GM21529 (cell line): ENCODE measurements around the gene ZNF597.

Experiments used
- ATAC-seq: cut with Tn5 transposase; IDR thresholded peaks from one replicate; pipeline ENCODE4 v1.9.1; 2021; ENCODE audit not compliant: unreplicated experiment

ZNF597 gene

DNA sequence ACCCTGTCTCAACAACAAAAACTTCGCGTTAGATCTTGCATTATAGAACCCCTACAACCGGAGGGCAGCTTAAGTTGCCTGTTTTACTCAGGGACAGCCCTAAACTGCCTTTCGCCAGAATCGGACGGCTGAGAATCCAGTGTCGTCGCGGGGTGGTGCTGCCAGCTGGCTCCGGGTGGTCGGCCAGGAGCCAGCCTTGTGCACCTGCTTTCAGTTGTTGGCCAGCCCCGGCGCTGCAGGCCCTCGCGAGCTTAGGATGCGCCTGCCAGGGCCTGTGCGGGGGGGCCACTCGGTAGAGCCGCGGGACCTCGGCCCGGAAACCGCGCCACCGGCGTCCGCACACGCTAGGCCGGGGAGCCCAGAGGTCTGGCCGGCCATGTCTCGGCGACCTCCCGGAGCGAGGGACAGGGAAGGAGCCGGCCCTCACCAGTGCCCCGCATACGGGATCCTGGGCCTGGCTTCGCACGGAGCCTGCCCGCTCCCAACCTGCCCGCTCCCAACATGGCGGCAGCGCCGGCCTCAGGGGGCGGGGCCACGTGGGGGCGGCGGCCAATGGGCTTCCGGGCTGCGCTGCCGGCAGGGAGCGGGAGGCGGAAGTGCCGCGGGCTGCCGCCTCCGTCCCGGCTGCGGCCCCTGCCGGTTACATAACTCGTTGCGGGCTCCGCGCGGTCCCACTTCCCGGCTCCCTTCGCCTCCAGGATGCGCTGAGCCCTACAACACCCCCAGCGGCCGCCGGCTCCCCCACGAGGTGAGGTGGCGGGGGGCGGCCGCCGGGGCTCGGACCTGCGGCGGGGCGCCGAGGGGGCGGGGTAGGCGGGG, 14.3 kb upstream of the ZNF597 start:
- ATAC-seq: peak; percentile 80

- no peak for ATAC-seq
Measured at GRCh38 chr16:3454631-3455147, 11.4 kb upstream of the ZNF597 start.

DNA sequence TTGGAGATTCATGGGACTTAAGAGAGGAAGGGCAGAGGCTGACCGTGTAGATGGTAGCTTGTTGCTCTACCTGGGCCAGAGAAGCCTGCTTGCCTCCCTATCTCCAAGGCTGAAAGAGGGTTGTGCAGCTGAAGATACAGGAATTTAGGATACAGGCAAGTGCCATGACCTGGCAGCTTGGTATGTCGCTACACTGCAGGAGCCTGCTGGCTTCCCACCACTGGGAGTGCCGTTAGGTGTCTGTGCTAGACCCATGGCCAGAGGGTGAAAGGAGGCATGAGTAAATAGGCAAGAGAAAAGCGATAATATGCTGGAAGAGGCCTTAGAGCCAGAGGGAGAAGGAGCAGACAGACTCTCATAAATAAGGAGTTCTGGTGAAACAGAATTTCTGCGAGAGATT, 10.8 kb upstream of the ZNF597 start:
- no peak for ATAC-seq

GRCh38 chr16:3444032-3444388, 706 bp upstream of the ZNF597 start:
- ATAC-seq: peak; percentile 20

GRCh38 chr16:3439637-3440036, 3.7 kb downstream of the ZNF597 start:
- ATAC-seq: no peak

GRCh38 chr16:3434373-3434772, 8.9 kb downstream of the ZNF597 start:
- no peak for ATAC-seq

DNA sequence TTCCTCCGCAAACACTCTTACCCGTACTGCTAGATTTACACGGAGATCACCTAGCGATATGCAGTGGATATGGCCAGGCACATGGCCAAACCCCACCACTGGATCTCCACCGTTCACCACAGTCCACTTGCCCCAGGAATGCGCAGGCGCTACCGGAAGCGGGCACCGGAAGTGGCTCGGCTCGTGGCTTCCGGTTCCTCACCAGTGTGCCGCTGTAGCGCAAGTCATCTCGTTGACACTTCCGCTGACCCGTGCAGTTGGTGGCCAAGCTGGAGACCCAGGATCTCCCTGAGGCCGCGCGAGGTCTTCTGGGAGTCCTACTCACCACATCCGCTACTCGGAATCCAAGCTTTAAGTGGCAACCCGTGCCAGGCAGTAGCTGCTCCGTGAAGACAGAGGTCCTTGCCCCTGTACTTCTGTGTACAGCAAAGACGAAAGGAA, 11.5 kb downstream of the ZNF597 start:
- ATAC-seq: no peak

DNA sequence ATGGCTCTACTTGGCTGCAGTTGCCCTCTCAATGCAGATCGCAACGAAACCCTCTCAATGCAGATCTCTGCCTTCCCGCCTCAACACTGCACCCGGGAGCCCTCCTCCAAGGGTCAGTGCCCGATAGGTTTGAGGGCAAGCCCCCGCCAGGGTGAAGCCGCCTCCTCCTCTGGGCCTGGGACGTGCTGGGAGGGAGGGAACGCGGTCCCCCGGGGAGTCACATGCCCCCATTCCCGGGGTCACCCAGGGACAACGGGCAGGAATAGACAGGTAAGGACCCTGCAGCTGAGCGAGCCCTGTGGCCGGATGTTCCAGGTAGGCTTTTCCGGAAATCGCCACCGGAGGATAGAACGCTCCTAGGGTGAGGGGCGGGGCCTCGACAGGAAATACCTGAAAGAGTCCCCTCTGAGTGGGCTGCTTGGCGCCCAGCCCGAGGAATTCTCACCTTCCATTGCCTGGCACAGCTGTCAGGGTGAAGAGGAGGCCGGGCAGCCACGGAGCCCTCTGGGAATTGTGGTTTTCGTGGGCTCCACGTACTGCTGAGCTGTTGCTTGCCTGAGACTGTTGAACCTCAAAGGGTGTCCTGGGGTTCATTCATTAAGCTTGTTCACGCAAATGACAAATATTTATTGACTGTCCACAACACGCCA, 29.4 kb downstream of the ZNF597 start:
- ATAC-seq: no peak

DNA sequence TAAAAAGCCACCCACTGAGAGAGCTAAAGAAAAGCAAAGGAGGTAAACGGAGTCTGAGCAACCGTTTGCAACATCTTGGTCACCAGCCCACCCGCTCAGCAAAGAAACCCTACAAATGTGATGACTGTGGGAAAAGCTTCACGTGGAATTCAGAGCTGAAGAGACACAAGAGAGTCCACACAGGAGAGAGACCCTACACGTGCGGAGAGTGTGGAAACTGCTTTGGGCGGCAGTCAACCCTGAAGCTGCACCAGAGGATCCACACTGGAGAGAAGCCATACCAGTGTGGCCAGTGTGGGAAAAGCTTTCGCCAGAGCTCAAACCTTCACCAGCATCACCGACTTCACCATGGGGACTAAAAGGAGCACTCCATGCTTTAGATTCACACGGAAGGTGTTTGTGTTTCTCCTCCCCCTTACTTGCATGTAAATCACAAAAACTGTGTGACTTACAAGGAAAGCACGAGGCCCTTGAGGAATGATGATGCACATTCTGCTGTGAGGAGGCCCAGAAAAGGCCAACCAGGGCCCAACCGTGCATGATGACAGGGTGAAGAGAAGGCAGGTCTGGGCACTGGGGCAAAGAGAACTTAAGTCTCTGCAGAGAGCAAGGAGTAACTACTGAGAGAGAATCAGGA, 34.6 kb downstream of the ZNF597 start:
- no peak for ATAC-seq

GRCh38 chr16:3401719-3402397, 41.4 kb downstream of the ZNF597 start:
- ATAC-seq: no peak

GRCh38 chr16:3400779-3401688, 42.3 kb downstream of the ZNF597 start, which contains the start of the genes ZNF174 and ZSCAN32:
ZNF174 (plus strand) TSS chr16:3401215; CDS start chr16:3402005, 790 bp downstream.
ZSCAN32 (minus strand) TSS chr16:3401004; CDS start chr16:3397557, 3,447 bp downstream.
- peak; percentile 96 for ATAC-seq

DNA sequence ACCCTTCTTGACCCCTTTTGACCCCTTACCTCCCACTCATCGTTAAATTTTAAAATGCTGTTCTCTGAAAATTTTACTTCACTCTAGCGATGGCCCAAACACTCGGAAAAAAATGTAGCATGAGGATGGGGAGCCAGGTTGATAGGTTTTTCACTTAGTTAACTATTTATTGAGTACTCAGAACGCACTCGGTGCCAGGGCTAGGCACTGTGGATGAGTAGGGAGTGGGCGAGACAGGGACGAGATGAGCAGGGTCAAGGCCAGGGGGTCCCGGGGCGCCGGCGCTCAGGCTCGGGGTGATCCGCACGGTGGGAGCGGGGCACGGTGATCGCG, 42.9 kb downstream of the ZNF597 start:
- no peak for ATAC-seq

GRCh38 chr16:3389663-3390338, 53.5 kb downstream of the ZNF597 start:
- ATAC-seq: no peak

DNA sequence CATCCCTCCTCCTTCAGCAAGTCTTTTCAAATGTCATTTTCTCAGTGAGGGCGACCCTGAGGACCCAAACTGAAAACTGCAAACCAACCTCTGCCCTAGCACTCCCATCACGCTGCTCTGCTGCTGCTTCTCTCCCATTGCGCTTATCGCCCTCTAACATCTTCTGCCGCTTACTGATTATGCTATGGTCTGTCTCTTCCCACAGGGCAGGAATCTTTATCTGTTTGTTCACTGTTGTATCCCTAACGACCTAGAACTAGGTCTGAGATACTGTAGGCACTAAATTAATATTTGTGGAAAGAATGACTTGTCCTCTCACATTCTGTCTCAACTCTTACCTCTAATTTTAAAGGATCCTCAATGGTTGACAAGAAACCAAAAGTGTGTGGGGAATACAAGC, 55.0 kb downstream of the ZNF597 start:
- ATAC-seq: no peak

DNA sequence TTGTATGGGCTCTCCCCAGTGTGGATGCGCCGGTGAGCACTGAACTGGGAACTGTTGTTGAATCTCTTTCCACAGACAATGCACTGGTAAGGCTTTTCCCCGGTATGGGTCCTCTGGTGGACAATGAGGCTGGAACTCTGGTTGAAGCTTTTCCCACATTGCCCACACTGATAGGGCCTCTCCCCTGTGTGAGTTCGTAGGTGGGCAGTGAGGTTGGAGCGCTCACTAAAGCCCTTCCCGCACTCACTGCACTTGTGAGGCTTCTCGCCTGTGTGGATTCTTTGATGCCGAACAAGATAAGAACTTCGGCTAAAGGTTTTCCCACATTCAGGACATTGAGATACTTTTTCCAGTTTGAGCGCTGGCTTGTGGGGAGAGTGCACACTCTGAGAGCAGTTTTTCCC, 60.3 kb downstream of the ZNF597 start:
- no peak for ATAC-seq
